GM21367 (cell line): ENCODE data around the gene HCFC2.
A peak's percentile ranks its signal among the peaks of the same experiment; 100 is the strongest.

Experiments
- ATAC-seq: cut with Tn5 transposase; IDR thresholded peaks from one replicate; pipeline ENCODE4 v1.9.1; 2021; ENCODE audit not compliant: unreplicated experiment

HCFC2 gene

DNA sequence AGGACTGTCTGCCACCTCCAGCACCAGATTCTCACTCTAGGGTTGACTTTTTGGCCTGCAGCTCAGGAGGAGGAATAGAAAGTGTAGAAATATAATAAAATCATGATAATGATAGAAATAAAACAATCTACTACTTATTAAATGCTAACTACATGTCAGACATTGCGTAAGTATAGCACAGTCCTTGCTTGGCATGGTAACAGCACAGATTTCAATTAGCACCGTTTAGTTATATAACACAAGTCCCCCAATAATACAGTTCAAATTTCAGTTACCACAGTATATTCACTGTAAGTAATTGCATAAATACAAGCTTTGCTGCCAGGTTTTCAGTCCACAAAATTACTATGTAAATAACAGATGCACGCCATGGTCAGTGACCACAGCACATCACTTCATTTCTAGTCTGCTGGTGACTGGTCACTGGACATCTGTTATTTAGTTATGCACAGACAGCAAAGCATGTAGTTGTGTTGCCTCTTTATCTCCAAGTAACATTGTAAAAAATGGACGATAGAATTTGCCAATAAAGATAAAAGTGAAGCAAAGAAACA is 7.8 kb upstream of the HCFC2 start:
- no peak for ATAC-seq

GRCh38 chr12:104057771-104058197 is 6.5 kb upstream of the HCFC2 start:
- ATAC-seq = no peak

- ATAC-seq = no peak
These were observed 5.5 kb upstream of the HCFC2 start for GRCh38 chr12:104058802-104059201.

DNA sequence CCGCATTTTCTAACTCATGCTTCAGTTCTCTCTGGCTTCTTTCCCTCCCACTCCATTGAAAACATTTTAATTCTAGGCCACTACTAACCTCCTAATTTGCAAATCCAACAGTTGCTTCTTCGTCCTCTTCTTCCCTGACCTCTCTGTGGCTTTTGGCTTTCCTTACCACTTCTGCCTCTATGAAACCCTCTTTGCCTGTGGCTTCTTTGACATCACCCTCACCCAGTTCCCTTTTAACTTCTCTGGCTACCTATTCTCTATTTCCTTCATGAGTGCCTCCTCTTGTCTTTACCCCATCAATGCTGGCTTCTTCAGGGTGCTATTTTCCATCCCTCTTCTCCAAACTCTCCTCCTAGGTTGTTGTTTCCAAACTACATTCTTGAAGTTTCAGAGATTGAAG is 4.4 kb upstream of the HCFC2 start:
- no peak for ATAC-seq

DNA sequence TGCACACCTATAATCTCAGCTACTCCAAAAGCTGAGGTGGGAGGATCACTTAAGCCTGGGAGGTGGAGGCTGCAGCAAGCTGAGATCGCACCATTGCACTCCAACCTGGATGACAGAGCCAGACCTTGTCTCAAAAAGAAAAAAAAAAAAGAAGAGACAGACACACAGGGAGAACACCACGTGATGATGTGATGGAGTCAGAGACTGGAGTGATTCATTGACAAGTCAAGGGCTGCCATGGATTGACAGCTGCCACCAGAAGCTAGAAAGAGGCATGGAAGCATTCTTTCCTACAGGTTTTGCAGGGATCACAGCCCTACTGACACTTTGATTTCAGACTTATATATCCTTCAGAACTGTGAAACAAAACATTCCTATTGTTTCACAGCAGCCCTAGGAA is 3.5 kb upstream of the HCFC2 start:
- ATAC-seq = no peak

DNA sequence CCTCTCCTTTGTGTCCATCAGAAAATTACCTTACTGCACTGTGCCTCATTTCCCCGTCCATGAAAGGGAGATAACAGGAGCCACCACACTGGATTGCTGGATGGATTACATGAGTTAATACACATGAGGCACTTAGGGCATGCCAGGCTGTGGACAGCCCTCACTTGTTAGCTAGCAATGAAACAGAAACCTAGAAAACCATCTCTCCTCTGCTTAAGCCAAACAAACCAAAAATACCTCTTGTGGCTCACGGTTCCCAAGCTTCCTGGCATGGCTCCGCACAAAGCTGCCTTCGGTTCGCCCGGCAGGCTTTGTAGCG is 660 bp upstream of the HCFC2 start:
- ATAC-seq = peak; percentile 10

DNA sequence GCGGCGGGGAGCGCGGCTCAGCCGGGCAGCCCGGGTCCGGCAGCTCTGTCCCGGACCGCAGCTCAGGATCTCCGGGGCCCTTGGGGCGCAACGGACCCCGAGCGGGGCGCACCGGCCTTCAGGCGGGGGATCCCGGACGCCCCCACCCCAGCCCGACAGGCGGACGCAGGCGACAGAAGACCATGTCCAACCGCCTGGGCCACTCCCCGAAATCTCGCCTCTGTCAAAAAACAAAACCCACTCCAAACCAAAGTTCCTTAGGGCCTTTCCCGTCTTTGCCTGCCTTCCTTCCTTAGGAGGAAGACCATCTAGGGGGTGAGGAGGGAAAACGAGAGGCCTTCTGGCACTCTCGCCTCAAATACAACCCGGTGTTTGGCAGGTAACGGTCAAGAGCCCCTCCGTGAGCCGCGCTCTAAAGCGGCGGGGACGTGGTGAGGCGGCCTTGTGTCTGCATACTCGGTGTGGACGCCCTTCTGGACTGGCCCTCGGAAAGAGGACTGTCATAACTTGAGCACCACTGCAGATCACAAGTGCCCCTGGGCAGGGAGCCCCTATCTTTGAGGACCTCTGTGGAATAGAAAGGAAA is 604 bp downstream of the HCFC2 start:
- no peak for ATAC-seq

- no peak for ATAC-seq
These were observed 7.8 kb downstream of the HCFC2 start for GRCh38 chr12:104072099-104072498.

DNA sequence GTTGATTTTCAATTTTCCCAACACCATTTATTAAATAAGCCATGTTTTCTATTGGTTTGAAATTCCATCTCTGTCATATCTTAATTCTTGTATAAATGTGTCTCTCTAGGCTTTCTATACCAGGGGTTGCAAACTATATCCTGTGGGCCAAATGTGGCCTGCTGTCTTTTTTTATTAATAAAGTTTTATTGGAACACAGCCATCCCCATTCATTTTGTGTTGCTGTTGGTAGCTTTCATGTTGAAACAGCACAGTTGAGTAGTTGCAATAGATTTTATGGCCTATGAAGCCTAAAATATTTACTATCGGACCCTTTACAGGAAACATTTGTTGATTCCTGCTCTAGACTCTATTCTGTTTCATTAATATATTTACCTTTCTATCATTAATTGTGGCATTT is 9.4 kb downstream of the HCFC2 start:
- no peak for ATAC-seq

- no peak for ATAC-seq
These were observed 14.7 kb downstream of the HCFC2 start for GRCh38 chr12:104079024-104079423.

GRCh38 chr12:104080764-104081163 is 16.4 kb downstream of the HCFC2 start:
- ATAC-seq = no peak

GRCh38 chr12:104083769-104084475 is 19.6 kb downstream of the HCFC2 start:
- ATAC-seq = no peak

DNA sequence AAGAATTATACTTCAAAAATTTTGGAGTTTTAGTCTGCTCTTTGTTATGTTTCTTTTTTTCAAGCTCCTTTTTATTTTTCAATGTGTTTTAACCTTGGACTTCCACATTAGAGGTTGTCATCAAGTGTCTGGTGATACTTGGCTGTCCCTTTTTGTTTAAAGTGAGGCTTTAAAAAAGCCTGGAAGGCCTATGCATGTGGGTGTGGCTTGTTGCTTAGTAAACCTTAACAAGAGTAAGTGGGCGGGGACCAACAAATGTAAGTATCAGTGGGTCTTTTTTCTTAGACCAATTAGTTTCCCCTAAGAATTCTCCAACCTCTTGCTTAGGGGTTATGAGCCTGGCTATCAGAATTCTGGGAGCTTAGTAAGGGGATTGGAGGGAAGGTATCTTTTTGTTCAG is 26.4 kb downstream of the HCFC2 start:
- ATAC-seq = no peak

GRCh38 chr12:104091136-104091535 is 26.8 kb downstream of the HCFC2 start:
- no peak for ATAC-seq

- ATAC-seq = no peak
These were observed 30.0 kb downstream of the HCFC2 start for GRCh38 chr12:104094284-104094683.

DNA sequence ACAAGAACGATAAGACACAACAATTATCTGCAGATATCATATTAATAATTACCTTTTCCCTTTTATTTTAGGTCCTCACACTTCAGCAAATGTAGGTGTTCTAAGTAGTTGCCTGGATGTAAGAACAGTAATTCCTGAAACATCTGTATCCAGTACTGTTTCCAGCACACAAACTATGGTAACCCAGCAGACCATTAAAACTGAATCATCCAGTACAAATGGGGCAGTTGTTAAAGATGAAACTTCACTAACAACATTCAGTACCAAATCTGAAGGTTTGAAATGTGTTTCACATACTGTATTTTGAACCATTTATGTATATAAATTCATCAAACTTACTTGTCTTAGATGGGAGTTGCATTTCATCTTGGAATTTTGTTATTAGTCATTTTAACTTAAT is 31.0 kb downstream of the HCFC2 start:
- ATAC-seq = no peak

- ATAC-seq = no peak
These were observed 33.6 kb downstream of the HCFC2 start for GRCh38 chr12:104097954-104098353.

DNA sequence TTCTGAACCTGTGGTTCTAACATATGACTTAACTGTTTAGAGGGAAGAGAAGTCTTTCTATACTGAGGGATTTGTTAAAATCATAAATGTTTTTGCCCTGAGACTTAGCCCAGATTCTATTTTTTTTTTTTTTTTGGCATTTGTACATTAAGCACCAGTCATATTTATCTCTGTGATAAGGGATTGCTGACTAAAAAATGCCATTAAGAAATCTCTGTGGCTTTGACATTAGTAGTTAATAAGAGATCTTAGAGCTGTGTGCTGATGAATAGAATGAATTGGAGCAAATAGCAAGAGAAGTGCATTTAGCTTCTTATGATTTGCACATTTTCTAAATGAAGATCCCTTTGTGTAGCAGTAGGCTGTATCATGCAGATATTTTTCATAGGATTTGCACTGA is 41.1 kb downstream of the HCFC2 start:
- no peak for ATAC-seq

DNA sequence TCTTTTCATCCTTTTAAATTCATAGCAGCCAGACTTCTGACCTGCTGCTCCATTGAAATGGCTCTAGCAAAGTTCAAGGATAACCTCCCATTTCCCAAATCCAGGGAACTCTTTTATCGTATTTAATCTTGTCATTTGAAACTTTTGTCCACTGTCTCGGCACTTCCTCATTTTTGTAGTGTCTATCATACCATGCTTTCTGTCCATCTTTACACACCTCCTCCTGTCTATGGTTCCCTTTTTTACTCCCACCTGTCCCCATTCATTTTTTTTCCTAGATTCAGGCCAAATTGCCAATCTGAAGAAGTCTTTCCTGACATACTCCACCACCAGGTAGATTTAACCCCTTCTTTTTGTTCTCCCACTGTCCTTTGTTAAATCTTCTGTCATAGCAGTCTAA is 42.6 kb downstream of the HCFC2 start:
- ATAC-seq = no peak

DNA sequence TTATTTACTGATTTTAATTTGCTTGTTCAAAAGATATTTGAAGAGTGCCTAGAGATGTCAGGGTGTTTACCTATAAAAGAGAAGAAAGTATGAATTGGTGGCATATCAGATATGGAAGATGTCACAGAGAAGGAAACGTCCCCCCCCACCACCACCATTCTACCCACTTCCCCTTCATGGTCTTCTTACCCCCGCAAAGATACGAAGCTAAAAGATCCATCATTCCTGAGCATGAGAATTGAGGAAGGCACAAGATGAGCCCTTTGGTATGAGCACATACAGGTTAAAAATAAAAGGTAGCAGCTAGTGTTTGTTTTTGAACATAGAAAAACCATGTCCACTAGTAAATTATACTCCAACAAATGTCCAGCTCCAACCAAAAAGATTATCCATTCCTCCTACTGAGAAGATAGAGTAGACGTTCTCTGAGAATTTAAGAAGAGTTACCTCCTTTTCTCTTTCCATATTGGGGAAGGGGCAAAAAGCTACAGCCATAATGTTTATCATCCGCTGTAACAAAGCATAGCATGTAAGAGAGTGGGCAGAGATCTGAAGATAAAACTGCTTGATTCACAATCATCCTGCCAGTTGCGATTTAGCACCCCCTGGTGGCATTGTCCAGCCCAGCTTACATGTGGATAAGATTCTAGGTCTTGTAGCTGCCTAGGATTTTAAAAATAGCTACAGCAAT is 44.6 kb downstream of the HCFC2 start:
- ATAC-seq = no peak

- no peak for ATAC-seq
These were observed 45.3 kb downstream of the HCFC2 start for GRCh38 chr12:104109446-104110271.
